A549 (cell line): ENCODE measurements around the gene SORL1.

ENCODE experiments used
- JUN ChIP-seq, 2 experiments: fragments of >200 bp; sonication (Bioruptor Twin); formaldehyde crosslinking; IDR thresholded peaks; 2 replicates in 1 of 2; 3 replicates in 1 of 2; pipeline ENCODE4 v1.6.1; 2016 to 2017
- RAD21 ChIP-seq, 2 experiments: fragments of >200 bp in 1 of 2; sonication (Bioruptor Twin) in 1 of 2; formaldehyde crosslinking in 1 of 2; IDR thresholded peaks in 1 of 2; conservative IDR thresholded peaks in 1 of 2; 2 replicates in 1 of 2; 3 replicates in 1 of 2; pipeline ENCODE4 v1.6.1; 2012 to 2018; ENCODE audit warnings: inconsistent platforms in 1 of 2

DNA sequence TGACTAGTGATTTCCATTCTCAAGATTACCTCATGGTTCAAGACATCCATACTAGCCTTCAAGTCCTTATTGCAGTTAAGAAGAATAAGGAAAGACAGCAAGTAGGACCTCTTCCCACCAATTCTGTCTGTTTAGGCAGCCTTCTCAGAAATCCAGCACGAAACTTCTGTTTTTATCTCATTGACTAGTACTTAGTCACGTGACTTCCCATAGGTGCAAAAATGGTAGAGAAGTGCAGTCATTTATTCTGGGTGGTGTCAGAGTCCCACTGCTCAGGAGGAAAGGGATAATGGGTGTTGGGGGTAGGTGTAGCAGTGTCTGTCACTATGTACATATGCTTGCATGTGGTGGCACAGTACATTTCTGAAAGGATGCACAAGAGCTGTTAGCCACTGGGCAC, 58.3 kb downstream of the SORL1 start:
- no peak for TF ChIP-seq RAD21 (conservative IDR thresholded peaks at IDR 0.05 in 1 of 2, IDR thresholded peaks at IDR 0.05 in 1 of 2)
- no peak for TF ChIP-seq JUN (IDR thresholded peaks at IDR 0.05)
